Bronchial epithelial cell (primary cell): ENCODE measurements around the gene KRR1. TPM values are rescaled to one million over a fixed set of nuclear protein-coding genes. Genes with fewer than 3 reads are reported as not detected.

Experiments
- DNase-seq: peaks from one replicate; pipeline ENCODE4 v3.0.0-alpha.2; 2010; ENCODE audit warnings: low read depth
- FAIRE-seq: peaks from 2 replicates; lab custom pipeline; 2011; peaks lifted over from hg19 to GRCh38; lab: Jason Lieb, UNC
- H3K27me3 ChIP-seq: 2 replicates; pipeline ENCODE4 v1.5.1; 2011; ENCODE audit warnings: low read length; ENCODE audit not compliant: control insufficient read depth, insufficient read depth
- H3K36me3 ChIP-seq: 2 replicates; pipeline ENCODE4 v1.5.1; 2011; ENCODE audit warnings: low read length; ENCODE audit not compliant: control insufficient read depth, insufficient read depth
- H3K4me3 ChIP-seq: 2 replicates; pipeline ENCODE4 v1.5.1; 2011; ENCODE audit warnings: mild to moderate bottlenecking, low read depth, low read length, control low read depth
- CTCF ChIP-seq: IDR thresholded peaks from 2 replicates; pipeline ENCODE4 v1.5.1; 2011; ENCODE audit warnings: mild to moderate bottlenecking, moderate library complexity, low read length, control low read depth, inconsistent platforms; ENCODE audit not compliant: insufficient read depth, severe bottlenecking
- total RNA-seq: library from RNA; depleted of rRNA; stranded (reverse); fragments of >200 nt; gene quantifications from 2 replicates; pipeline ENCODE4 v1.2.1, GENCODE V29; 2014

KRR1 gene
- total RNA-seq, 1 donor from 2014 or later = 30.8 TPM

- H3K27me3 ChIP-seq = no peaks in the 10 kb centered on the region
- no peak for FAIRE-seq
Observed at GRCh38 chr12:75529826-75530225, 18.4 kb upstream of the KRR1 start.

DNA sequence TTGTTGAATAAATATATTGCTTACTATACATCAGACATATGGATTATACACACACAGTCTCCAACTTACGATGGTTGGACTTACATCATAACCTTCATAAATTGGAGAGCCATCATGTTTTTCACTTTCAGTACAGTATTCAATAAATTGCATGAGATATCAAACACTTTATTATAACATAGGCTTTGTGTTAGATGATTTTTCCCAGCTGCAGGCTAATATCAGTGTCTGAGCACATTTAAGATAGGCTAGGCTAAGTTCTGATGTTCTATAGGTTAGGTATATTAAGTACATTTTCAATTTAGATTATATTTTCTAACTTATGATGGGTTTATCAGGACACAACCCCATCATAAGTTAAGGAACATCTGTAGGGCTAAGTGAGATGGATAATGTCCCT, 17.9 kb upstream of the KRR1 start:
- Histone ChIP-seq H3K36me3 (no peaks in the 10 kb centered on the region), H3K27me3 (no peaks in the 10 kb centered on the region), H3K4me3 (no peak overlapping the region)
- FAIRE-seq (no peak), DNase-seq (no peak)
- no peak for TF ChIP-seq CTCF

More at GRCh38 chr12:75529826-75530225, 18.4 kb upstream of the KRR1 start:
- H3K36me3 ChIP-seq = no peaks in the 10 kb centered on the region
- no peak overlapping the region for H3K4me3 ChIP-seq
- TF ChIP-seq CTCF = no peak
- no peak for DNase-seq

DNA sequence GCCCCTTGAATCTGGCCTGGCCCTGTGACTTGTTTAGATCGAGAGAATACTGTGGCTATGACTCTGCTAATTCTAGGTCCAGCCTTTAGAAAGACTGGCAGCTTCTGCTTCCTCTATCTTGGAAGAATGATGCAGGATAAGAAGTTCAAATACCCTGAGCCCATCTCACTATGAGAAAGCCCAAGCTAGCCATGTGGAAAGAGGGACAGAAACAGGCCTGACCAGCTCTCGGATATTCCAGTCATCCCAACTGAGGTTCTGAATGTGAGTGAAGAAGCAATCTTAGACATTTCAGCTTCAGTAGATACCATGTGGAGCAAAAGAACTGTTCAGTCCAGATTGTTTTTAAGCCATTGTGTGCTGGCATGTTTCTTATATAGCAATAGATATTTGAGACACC, 17.3 kb upstream of the KRR1 start:
- Histone ChIP-seq H3K4me3 (no peak overlapping the region), H3K27me3 (no peaks in the 10 kb centered on the region), H3K36me3 (no peaks in the 10 kb centered on the region)
- FAIRE-seq = no peak
- TF ChIP-seq CTCF = no peak
- no peak for DNase-seq

DNA sequence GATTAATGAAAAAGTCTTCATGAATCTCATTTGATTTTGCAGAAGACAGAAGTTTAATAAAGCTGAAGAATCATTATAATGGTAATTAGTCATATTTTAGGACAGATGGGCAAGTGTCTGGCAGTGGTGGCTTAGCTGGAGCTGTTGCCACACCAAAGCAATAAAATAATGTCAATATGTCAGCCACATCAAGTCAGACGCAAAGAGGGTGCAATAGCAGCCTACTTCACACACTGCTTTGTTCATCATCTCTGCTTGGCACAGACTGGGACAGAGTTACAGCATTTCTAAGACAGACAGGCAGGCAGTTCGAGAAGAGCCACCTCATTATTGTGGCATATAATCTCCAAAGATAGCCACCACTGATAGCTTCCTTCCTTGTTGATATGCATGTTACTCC, 16.9 kb upstream of the KRR1 start:
- DNase-seq (no peak), FAIRE-seq (no peak)
- H3K36me3 ChIP-seq = no peaks in the 10 kb centered on the region
- TF ChIP-seq CTCF = no peak
- H3K4me3 ChIP-seq = no peak overlapping the region
- no peaks in the 10 kb centered on the region for H3K27me3 ChIP-seq

DNA sequence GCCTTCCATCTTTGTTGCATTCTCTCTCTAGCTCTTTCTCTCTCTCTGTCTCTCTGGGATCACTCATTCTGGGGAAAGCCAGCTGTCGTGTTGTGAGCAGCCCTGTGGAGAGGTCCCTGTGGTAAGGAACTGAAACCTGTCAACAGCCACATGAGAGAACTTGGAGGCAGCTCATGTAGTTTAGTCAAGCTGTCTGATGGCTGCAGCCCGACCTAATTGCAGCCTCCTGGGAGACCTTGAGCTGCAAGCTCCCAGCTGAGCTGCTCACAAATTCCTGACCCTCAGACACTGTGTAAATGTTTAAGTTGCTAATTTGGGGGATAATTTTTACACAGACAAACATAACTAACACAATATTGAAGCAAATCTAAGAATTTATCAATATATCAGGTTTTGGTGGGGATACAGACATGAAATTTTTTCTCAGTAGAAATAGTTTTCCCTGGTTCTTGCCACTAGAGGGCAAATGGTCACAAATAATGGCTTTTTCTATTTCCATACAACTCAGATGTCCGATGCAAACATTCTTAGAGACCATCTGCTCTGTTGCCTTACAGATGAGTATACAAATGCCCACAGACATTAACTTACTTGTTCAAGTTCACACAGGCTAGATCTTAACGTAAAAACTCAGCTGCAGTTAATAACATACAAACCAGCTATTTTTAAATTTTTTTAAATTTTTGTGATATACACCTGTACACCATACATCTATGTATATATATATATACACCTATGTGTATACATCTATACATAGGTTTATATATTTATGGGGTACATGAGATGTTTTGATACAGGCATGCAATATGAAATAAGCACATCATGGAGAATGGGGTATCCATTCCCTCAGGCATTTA, 15.5 kb upstream of the KRR1 start:
- FAIRE-seq (no peak), DNase-seq (peak; percentile 56)
- Histone ChIP-seq H3K27me3 (no peaks in the 10 kb centered on the region), H3K36me3 (no peaks in the 10 kb centered on the region), H3K4me3 (no peak overlapping the region)
- peak; percentile 58 for TF ChIP-seq CTCF
